Sigmoid colon (tissue), 4 donors: ENCODE measurements around the gene LAMC1.

Source experiments
- CTCF ChIP-seq, 4 experiments: fragments of 450-650 bp in 3 of 4; fragments of 200-600 bp in 1 of 4; IDR thresholded peaks; one replicate each; pipeline ENCODE4 v1.5.1; 2016 to 2019; ENCODE audit warnings: antibody characterized with exemption in 4 of 4, mild to moderate bottlenecking in 3 of 4, moderate library complexity in 2 of 4
- POLR2A ChIP-seq, 2 donors: fragments of 450-650 bp; IDR thresholded peaks; one replicate each; pipeline ENCODE4 v1.6.1; 2016; ENCODE audit warnings: antibody characterized with exemption in 2 of 2, mild to moderate bottlenecking in 2 of 2, moderate library complexity in 2 of 2
- POLR2AphosphoS5 ChIP-seq, 4 donors: sonication (generic); formaldehyde crosslinking; IDR thresholded peaks; one replicate each; pipeline ENCODE4 v1.6.1; 2017; ENCODE audit warnings: antibody characterized with exemption in 4 of 4

- TF ChIP-seq CTCF (IDR thresholded peaks at IDR 0.05), result no peak
- TF ChIP-seq POLR2A (IDR thresholded peaks at IDR 0.05), result no peak
- no peak for TF ChIP-seq POLR2AphosphoS5 (IDR thresholded peaks at IDR 0.05)
Observed at GRCh38 chr1:183070923-183071618, 47.9 kb downstream of the LAMC1 start.
